Glutamatergic neuron (in vitro differentiated cells): ENCODE data around the gene SMIM21. TPM values are rescaled to one million over a fixed set of nuclear protein-coding genes. Genes with fewer than 3 reads are reported as not detected.

ENCODE experiments used
- DNase-seq: peaks from one replicate; pipeline ENCODE4 v3.0.0; 2022
- H3K27ac Mint-ChIP-seq: one replicate; pipeline ENCODE4 v1.8.0; 2020; ENCODE audit warnings: mild to moderate bottlenecking, mixed read lengths, inconsistent platforms; ENCODE audit not compliant: unreplicated experiment
- H3K27me3 Mint-ChIP-seq: one replicate; pipeline ENCODE4 v1.8.0; 2020; ENCODE audit warnings: mild to moderate bottlenecking, moderate library complexity, mixed read lengths, inconsistent platforms; ENCODE audit not compliant: unreplicated experiment
- H3K36me3 Mint-ChIP-seq: one replicate; pipeline ENCODE4 v1.8.0; 2020; ENCODE audit warnings: mild to moderate bottlenecking, mixed read lengths, inconsistent platforms; ENCODE audit not compliant: unreplicated experiment
- H3K4me1 Mint-ChIP-seq: one replicate; pipeline ENCODE4 v1.8.0; 2020; ENCODE audit warnings: mild to moderate bottlenecking, low read depth, mixed read lengths, inconsistent platforms; ENCODE audit not compliant: unreplicated experiment
- H3K4me3 Mint-ChIP-seq: one replicate; pipeline ENCODE4 v1.8.0; 2020; ENCODE audit warnings: mild to moderate bottlenecking, mixed read lengths, inconsistent platforms; ENCODE audit not compliant: unreplicated experiment
- H3K9me3 Mint-ChIP-seq: one replicate; pipeline ENCODE4 v1.8.0; 2020; ENCODE audit warnings: mild to moderate bottlenecking, moderate library complexity, mixed read lengths, inconsistent platforms; ENCODE audit not compliant: unreplicated experiment
- total RNA-seq: library from RNA; stranded (reverse); fragmentation: NEBNext Ultra II Directional; extraction: Animal tissue kit (Norgen Biotek cat#: 25700); gene quantifications from one replicate; pipeline ENCODE4 v1.2.1, GENCODE V29; 2021; ENCODE audit not compliant: unreplicated experiment
- TF ChIP-seq, protein P1 (sequence below): fragments of 200-600 bp; sonication (generic); IDR thresholded peaks from one replicate; pipeline ENCODE4 v1.5.0; 2021; ENCODE audit not compliant: partially characterized antibody, unreplicated experiment

SMIM21 gene
- total RNA-seq, 1 donor from 2014 or later = not detected

DNA sequence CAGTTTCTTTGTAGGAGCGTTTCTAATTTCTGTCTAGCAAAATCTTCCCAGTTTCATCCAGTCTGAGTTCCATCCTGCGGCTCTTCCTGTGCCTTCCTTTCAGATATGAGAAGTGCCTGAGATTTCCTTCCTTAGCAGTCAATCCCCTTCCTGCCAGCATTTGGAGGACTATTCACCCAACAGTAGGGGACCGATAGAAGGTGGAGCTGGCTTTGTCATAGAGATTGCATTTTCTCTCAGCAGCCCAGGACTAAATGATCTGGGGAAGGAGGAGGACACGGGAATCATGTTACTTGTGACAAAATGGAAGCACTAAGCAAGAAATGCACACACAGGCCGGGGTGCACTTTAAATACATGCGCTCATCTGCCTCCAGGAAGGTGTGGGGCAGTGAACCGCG, 5.6 kb upstream of the SMIM21 start:
- peaks cover 3% of the 10 kb centered on the region for H3K27me3 Mint-ChIP-seq
- DNase-seq = no peak
- H3K4me3 Mint-ChIP-seq = no peak overlapping the region
- TF ChIP-seq, protein P1, sequence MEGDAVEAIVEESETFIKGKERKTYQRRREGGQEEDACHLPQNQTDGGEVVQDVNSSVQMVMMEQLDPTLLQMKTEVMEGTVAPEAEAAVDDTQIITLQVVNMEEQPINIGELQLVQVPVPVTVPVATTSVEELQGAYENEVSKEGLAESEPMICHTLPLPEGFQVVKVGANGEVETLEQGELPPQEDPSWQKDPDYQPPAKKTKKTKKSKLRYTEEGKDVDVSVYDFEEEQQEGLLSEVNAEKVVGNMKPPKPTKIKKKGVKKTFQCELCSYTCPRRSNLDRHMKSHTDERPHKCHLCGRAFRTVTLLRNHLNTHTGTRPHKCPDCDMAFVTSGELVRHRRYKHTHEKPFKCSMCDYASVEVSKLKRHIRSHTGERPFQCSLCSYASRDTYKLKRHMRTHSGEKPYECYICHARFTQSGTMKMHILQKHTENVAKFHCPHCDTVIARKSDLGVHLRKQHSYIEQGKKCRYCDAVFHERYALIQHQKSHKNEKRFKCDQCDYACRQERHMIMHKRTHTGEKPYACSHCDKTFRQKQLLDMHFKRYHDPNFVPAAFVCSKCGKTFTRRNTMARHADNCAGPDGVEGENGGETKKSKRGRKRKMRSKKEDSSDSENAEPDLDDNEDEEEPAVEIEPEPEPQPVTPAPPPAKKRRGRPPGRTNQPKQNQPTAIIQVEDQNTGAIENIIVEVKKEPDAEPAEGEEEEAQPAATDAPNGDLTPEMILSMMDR = no peak
- no peak overlapping the region for H3K27ac Mint-ChIP-seq
- no peaks in the 10 kb centered on the region for H3K4me1 Mint-ChIP-seq
- H3K36me3 Mint-ChIP-seq = no peaks in the 10 kb centered on the region
- no peaks in the 10 kb centered on the region for H3K9me3 Mint-ChIP-seq

DNA sequence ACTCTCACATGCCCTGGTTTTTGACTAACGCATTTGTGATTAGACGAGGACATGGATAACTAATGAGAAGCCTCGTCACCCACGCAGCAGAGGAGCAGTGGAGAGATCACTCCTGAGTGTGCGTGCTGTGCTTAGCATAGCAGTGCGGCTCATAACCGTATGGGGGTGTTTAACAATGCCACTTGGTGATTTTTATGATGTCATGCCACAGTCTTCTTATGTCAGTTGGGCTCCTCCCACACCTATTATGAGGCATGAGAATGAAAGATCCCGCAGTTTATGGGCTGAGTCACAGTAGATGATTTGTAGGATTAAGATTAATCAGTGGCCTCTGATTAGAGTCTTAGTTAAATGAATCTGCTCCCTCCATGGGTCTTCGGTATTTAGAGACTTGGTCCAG, 2.5 kb upstream of the SMIM21 start:
- H3K36me3 Mint-ChIP-seq = no peaks in the 10 kb centered on the region
- no peaks in the 10 kb centered on the region for H3K4me1 Mint-ChIP-seq
- H3K27ac Mint-ChIP-seq = no peak overlapping the region
- no peak overlapping the region for H3K4me3 Mint-ChIP-seq
- H3K27me3 Mint-ChIP-seq = peaks cover 3% of the 10 kb centered on the region
- H3K9me3 Mint-ChIP-seq = no peaks in the 10 kb centered on the region
- DNase-seq = no peak
- TF ChIP-seq, protein P1 = no peak

DNA sequence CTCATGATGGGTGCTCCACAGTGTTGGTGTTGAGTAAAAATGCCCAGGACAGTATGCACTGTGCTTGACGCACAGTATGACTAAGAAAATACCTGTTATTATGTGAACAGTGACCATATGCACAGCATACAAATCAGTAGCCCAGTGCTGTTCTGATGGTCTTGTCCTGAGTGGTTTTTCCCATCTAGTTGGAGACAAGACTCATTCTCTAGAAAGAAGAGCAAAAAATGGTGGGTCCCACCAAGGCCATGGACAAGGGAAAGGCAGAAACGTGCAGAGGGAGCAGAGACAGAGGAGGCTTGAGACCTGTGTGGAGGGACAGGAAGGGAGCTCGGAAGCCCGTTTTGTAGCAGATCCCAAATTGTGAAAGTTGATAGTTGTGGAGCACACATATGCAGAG, 987 bp upstream of the SMIM21 start:
- Mint-ChIP-seq H3K4me3 (no peak overlapping the region), H3K27ac (no peak overlapping the region), H3K4me1 (no peaks in the 10 kb centered on the region), H3K9me3 (no peaks in the 10 kb centered on the region), H3K27me3 (peaks cover 2% of the 10 kb centered on the region), H3K36me3 (no peaks in the 10 kb centered on the region)
- TF ChIP-seq, protein P1 = no peak
- no peak for DNase-seq

GRCh38 chr18:75422341-75422910, 5.1 kb downstream of the SMIM21 start:
- Mint-ChIP-seq H3K9me3 (no peaks in the 10 kb centered on the region), H3K27ac (no peak overlapping the region), H3K27me3 (no peaks in the 10 kb centered on the region), H3K4me1 (no peaks in the 10 kb centered on the region), H3K4me3 (no peak overlapping the region), H3K36me3 (no peaks in the 10 kb centered on the region)
- TF ChIP-seq, protein P1 = no peak
- DNase-seq = no peak

DNA sequence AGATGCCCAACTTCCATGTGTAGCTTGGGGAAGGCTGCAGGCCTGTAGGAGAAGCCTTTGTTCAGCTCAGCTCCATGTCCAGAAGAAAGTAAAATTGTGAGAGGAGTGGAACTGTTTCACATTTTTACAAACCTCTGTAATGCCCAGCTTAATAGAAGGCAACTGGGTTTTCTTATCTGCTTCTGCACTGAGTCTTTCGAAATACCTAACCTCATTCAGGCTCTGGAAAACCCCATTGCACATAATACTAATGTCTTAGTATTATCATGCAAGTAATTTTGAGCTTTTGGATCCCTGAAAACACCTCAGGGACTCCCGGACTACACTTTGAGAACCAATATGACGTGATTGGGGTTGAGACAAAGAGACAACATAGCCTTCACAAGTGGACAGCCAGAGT, 5.8 kb downstream of the SMIM21 start:
- Mint-ChIP-seq H3K36me3 (no peaks in the 10 kb centered on the region), H3K27ac (no peak overlapping the region), H3K9me3 (no peaks in the 10 kb centered on the region), H3K4me3 (no peak overlapping the region), H3K27me3 (no peaks in the 10 kb centered on the region), H3K4me1 (no peaks in the 10 kb centered on the region)
- TF ChIP-seq, protein P1 = no peak
- no peak for DNase-seq
